ENCODE data around the gene BRINP3.

BRINP3 gene

GRCh38 chr1:190098756-190099155 is 378.9 kb downstream of the BRINP3 start:
- no peak overlapping the region for H3K27ac ChIP-seq (ENCODE audit: extremely low read depth, low read depth, low read length)
- no peaks in the 10 kb centered on the region for H3K36me3 ChIP-seq (ENCODE audit: control insufficient read depth in 2 of 2, insufficient read depth in 1 of 2, low read length in 2 of 2)
- TF ChIP-seq ZNF350 (tag by site-specific recombination; IDR thresholded peaks at IDR 0.05) (no peak), ZNF548 (tag by site-specific recombination; IDR thresholded peaks at IDR 0.05) (no peak), TSHZ1 (tag by site-specific recombination; IDR thresholded peaks at IDR 0.05; ENCODE audit: borderline replicate concordance) (no peak), ZNF138 (tag by site-specific recombination; IDR thresholded peaks at IDR 0.05; ENCODE audit: borderline replicate concordance) (no peak), SETDB1 (IDR thresholded peaks at IDR 0.05; ENCODE audit: insufficient read length, low read length) (no peak), ZNF274 (IDR thresholded peaks at IDR 0.05; ENCODE audit: low read length) (no peak), ZNF274 (tag by site-specific recombination; IDR thresholded peaks at IDR 0.05; ENCODE audit: borderline replicate concordance) (no peak), MEIS1 (CRISPR knock-in tag; IDR thresholded peaks at IDR 0.05; ENCODE audit: borderline replicate concordance) (no peak), ZBTB20 (tag by site-specific recombination; IDR thresholded peaks at IDR 0.05) (no peak), ZNF16 (tag by site-specific recombination; IDR thresholded peaks at IDR 0.05; ENCODE audit: low read depth) (no peak), ZNF530 (tag by site-specific recombination; IDR thresholded peaks at IDR 0.05; ENCODE audit: low read depth) (no peak), AEBP2 (tag by site-specific recombination; IDR thresholded peaks at IDR 0.05; ENCODE audit: borderline replicate concordance) (no peak), ZSCAN30 (tag by site-specific recombination; IDR thresholded peaks at IDR 0.05) (no peak), ZFHX2 (tag by site-specific recombination; conservative IDR thresholded peaks at IDR 0.05) (no peak)
- no peaks in the 10 kb centered on the region for H3K9me3 ChIP-seq (ENCODE audit: control insufficient read depth, insufficient read depth, low read depth, low read length)
- POLR2A ChIA-PET: no interaction called here
- CTCF ChIA-PET: interaction anchor here (0.6 to 1.2 kb wide), 2 partner anchors 8 to 14 kb away, joined by 4 read pairs; no protein-coding TSS in a partner anchor
- no peaks in the 10 kb centered on the region for H3K4me1 ChIP-seq (ENCODE audit: control insufficient read depth, insufficient read depth, low read length)
- H3K4me3 ChIP-seq (ENCODE audit: low read depth, low read length): no peak overlapping the region

GRCh38 chr1:190098107-190098506 is 379.6 kb downstream of the BRINP3 start:
- H3K4me3 ChIP-seq (ENCODE audit: low read depth, low read length): no peak overlapping the region
- POLR2A ChIA-PET: no interaction called here
- H3K4me1 ChIP-seq (ENCODE audit: control insufficient read depth, insufficient read depth, low read length): no peaks in the 10 kb centered on the region
- TF ChIP-seq ZNF18 (tag by site-specific recombination; IDR thresholded peaks at IDR 0.05) (no peak), ZNF639 (tag by site-specific recombination; IDR thresholded peaks at IDR 0.05) (no peak), PRDM6 (tag by site-specific recombination; IDR thresholded peaks at IDR 0.05) (no peak), ZNF404 (tag by site-specific recombination; IDR thresholded peaks at IDR 0.05) (no peak), ZEB2 (tag by site-specific recombination; IDR thresholded peaks at IDR 0.05) (no peak)
- H3K36me3 ChIP-seq (ENCODE audit: control insufficient read depth in 2 of 2, insufficient read depth in 1 of 2, low read length in 2 of 2): no peaks in the 10 kb centered on the region
- H3K9me3 ChIP-seq (ENCODE audit: control insufficient read depth, insufficient read depth, low read depth, low read length): no peaks in the 10 kb centered on the region
- no peak overlapping the region for H3K27ac ChIP-seq (ENCODE audit: extremely low read depth, low read depth, low read length)
- CTCF ChIA-PET: interaction anchor here (0.6 to 1.2 kb wide), 2 partner anchors 9 to 13 kb away, joined by 4 read pairs; no protein-coding TSS in a partner anchor

Data from HEK293 (cell line).